Putamen (tissue), 1 donor: ENCODE data around the gene ZDBF2.
"Not testable (repeated sequence)": the region's sequence is repeated elsewhere in the genome, so short reads cannot be mapped to it uniquely, and the experiment has no call there.

ENCODE experiments used
- DNase-seq: peaks from one replicate; pipeline ENCODE4 v3.0.0-alpha.2; 2016; ENCODE audit warnings: low spot score

ZDBF2 gene

DNA sequence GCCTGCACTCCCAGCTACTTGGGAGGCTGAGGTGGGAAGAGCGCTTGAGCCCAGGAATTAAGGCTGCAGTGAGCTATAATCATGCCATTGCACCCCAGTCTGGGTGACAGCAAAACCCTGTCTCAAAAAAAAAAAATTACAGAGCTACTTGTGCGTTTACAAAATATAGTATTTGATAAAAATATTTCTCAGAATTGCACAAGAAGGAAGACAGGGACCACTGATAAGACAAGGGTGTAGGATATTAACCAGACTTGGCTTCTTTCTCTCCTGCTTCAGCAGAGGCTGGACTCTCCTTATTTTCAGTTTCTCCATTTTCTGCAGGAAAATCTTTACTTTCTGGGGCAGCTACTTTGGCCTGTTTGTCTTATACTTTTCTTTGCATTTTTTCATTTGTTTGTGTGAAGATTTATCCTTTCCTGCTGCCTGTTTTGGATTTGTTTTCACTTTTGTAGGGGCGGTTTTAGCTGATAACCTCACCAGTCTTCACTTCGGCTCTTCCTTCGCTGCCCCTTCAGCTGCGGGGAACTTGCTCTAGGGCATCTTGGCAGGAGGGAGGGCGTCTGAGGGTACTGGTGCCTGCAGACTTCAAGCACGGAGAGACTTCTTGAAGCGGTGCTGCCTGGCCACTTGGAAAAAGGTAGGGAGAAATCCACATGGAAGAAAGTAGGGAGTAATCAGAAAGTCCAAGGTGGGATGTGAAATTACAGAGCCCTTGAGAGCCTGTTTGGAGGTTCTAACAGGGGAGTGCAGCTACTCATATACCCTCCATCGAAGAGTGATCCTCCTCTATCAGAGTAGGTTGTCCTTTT is 14.9 kb upstream of the ZDBF2 start:
- DNase-seq, result no peak

DNA sequence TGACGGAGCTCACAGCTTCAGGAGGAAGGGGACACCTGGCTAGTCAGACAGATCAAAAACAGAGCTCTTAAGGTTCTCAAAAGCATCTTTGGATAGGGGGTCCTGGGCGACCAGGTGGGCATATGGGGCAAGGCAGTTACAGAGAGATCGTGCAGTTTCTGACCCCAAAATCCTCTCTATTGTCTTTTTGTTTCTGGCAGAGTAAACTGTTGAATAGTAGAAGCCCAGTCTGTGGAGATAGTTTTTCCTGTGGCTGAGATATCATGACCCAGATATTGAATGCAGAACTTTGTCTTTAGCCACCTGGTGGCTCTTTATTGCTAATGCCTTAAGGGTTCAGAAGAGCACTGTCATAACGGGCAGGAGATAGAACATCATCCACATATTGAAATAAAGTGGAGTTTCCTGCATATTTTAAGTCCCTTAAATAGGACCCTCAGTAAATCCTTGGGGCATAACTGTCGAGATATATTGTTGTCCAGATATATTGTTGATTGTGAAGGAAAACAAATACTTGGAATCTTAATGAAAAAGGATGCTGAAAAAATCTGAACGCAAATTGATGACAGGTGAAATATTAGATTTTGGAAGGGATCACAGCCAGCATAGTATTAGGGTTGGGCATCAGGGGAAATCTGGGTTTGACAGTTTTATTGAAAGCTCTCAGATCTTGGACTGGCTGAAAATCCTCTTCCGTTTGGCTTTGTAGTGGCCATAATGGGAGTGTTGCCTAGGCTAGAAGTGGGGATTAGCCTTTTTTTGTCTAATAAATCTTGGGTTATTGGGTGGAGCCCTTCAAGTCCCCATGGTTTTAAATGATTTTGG is 14.1 kb upstream of the ZDBF2 start:
- DNase-seq, result no peak

DNA sequence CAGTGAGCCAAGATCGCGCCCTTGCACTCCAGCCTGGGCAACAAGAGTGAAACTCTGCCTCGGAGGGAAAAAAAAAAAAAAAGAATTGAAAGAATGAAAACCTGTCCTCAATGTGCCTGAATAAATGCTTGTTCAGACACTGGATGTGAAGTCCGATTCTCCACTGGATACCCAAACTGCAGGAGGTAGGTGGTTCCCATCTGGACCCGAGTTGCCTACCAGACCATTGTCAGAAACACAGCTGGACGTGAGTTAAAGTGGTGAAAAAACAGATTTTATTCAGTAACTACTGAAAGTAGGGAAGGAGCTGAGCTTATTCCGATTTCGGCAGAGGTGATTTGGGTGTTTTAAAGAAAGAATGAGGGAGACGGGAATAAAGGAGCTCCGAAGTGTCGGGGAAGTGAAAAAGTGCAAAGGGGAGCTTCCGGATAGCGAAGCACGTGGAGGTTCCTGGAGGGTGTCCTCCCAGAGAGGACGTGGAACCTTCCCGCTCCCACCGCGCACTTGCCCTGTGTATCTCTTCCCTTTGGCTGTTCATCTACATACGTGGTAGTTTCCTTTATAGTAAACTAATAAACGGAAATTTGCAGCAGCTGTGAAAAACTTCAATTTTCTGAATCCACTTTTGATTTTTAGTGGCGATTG is 10.4 kb upstream of the ZDBF2 start:
- DNase-seq, result no peak

DNA sequence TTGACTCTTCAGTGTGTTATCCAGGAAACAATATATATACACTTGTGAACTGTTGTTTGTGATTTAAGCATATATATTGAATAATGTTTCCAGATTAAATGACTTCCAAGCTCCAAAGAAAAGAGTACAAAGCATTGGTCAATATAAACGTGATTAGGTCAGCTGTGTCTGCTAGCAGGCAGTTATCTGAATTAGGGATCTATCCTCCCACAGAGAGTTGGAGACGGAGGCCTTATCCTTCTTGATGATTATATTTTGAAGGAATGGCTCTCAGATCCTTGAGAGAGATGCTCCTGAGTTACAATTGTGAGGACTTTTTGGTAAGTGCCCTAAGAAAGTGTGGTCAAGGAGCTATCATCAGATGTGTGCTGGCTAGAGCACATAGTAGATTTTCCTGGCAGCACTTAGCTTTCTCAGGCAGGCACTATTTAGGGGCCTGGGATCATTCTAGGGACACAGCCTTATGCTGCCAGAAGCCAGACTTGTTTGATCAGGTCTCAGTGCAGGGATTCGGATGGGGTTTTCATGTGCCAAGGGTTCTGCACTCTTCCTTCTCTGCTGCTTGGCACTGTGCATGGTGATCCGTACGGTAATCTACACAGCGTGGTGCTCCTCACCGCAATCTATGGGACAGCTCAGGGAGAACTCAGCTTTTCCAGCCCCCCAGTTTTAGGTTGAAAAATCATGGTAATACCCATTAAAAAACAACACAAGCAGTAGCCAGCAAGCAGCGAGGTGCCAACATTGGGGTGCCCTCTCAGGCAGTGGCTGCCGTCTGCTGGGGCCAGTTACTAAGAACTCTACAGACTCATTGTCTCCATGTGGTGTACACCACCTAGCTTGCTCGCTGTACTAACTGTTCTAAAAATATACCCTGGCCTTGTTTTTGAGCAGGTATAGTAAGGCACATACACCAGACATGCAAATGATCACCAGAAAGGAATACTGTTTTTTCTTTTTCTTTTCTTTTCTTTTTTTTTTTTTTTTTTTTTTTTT is 8.0 kb upstream of the ZDBF2 start:
- no peak for DNase-seq

DNA sequence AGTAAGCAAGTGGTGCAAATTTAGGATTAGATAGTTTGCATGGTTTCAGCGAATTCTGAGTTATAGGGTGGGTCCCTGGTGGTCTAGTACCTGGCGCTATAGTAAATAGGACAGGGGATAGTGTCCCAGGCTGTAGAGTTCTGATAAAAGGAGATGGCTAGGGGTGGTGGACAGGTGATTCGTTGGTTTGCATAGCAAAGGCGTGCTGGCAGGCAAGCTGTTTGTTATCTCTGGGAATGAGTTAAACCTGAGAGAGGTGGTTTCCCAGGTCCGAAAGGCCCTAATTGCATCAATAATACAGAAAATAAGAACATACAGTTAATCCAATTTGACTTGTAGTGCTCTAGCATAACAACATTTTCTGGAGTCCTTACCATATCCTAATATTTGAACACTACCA is 6.9 kb upstream of the ZDBF2 start:
- no peak for DNase-seq

DNA sequence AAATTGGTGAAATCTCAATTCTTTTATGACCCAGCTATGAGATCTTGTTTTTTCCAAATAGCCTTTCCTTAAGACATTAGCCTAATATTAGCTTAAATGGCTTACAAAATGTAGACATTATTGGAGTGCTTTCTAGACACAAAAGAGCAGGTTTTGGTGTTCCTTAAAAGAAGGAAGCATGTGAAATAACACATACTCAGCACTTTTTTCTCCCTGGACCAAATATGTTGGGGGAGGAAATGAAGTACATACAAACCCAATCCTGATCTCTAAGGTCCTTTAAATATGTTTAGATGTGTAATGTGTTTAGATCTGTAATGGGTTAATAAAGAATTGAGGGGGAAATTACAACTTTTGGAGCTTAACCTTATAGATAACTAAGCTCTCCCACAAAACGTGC is 3.4 kb upstream of the ZDBF2 start:
- DNase-seq, result no peak

DNA sequence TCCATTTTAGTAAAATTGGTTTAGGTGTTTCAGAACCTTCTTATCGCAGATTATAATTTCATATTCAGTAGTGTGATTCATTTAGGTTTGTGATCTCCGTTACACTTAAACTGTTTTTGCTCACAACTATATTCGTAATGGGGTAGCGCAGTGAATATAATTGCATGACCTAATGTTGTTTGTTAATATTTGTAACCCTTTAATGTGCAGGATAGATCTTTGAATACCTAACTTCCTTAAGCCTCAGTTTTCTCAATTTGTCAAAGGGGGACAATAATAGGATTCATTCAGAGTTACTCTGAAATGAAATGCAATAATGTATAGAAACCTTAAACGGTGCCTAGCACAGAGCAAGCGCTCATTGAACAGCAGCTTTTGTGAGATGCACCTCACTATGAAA is 558 bp upstream of the ZDBF2 start:
- no peak for DNase-seq

DNA sequence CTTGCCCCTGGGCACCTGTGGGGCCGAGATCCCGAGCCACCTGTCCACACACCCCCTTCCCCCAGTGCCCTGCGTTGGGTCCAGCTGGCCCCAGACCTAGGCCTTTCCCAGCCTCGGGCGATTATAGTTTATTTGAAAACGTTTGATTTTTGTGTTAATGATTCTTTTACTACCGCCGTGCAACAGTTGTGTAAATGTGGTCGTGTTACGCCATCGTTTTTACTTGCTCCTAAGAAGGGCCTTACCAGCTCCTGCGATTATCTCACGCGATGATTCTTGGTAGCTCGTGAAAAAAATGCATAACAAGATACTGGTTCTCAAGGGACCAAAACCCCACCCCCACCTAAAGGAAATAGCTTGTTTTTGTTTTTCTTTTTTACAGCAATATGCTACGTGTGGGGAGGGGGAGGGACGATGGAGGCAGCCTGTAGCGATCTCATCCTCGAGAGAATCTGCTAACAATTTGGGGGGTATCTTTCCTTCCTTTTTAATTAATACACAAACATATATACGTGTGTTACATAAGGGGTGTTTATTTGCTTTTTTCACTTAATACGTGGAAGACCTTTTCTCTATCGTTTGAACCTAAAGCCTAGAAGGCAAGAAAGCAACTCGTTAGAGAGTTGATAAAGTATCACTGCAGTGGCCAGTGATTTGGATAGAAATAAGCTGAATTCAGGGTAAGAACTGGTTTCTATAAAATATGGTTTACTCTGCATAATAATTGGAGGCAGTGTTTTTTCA is 1.0 kb downstream of the ZDBF2 start:
- no peak for DNase-seq

DNA sequence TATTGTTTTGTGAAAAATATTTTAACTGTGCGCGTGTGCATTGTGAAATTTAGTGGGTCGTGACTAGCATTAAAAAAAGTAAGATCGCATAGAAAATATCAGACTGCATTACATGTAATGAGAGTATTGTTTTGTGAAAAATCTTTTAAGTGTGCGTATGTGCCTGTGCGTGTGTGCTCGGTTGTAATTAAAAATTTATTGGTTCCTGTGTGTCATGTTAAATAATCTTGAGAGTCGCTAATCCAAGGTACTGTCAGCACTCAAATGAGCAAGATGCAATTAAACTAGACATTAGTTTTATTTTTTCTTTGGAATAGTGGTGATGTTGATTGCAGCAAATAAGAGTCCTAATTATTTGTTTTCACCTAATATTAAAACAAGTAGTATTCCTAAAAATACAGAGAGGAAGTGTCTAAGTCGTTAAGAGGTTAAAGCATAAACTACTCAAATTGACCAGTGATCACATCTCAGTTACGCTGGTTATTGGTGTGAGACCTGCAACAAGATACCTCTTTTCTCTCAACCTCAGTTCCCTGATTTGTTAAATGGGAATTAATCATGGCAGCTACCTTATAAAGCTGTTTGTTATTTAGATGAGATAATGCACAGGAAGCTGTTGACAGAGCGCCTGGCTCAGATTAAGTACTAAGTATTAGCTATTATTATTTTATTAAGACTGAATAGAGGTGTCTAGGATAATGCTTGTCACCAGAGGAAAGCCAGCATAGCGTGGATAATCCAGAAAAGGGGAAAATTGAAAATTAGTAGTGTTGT is 1.9 kb downstream of the ZDBF2 start:
- DNase-seq, result no peak

DNA sequence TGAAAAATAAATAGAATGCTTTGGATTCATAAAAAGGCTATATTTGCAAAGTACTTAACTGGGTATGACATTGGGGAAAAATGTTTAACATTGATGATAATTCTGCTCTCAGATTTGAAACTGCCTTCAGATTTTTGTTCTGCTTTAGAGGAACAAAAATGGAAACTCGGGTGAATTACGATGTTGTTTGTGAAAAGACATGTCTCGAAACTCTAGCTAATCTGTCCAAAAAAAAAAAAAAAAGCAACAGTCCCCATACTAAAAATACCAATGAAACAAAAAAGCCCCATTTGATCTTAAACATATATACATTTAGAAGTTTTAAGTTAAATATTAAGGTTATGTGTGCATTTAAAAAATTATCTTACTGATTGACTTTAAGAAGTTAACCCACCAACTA is 3.0 kb downstream of the ZDBF2 start:
- no peak for DNase-seq

GRCh38 chr2:206282746-206283145 is 8.3 kb downstream of the ZDBF2 start:
- DNase-seq, result no peak

GRCh38 chr2:206287197-206287596 is 12.7 kb downstream of the ZDBF2 start:
- no peak for DNase-seq

DNA sequence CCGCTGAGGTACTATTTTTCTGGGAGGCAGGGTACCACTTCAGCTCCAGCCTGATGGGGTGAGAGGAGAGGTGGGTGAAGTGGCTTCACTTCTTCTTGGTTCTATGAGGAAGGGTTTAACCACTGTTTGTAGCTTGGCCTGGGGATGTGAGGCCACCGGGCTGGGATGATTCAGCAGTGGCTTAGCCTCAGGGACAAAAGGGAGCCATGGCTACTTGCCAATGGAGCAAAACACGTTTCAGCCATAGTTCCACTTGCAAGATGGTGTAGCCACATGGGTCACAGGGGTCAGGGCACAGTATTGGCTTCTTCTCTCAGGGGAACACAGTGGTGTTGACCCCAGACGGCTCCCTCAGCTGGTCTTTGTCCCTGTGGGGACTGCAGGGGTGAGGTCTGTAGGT is 14.9 kb downstream of the ZDBF2 start:
- no peak for DNase-seq

DNA sequence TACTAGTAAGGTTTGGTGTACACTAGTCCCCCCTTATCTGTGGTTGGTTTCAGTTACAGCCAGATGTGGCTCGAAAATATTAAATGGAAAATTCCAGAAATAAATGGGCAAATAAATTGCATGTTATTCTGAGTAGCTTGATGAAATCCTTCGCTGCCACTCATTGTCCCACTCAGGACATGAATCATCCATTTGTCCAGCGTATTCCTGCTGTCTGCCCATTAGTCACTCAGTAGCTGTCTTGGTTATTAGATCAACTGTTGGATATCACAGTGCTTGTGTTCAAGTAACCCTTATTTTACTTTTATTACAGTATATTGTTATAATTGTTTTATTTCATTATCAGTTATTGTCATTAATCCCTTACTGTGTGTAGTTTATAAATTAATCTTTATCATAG is 21.7 kb downstream of the ZDBF2 start:
- no peak for DNase-seq

GRCh38 chr2:206299608-206300007 is 25.1 kb downstream of the ZDBF2 start:
- not testable (repeated sequence) for DNase-seq

DNA sequence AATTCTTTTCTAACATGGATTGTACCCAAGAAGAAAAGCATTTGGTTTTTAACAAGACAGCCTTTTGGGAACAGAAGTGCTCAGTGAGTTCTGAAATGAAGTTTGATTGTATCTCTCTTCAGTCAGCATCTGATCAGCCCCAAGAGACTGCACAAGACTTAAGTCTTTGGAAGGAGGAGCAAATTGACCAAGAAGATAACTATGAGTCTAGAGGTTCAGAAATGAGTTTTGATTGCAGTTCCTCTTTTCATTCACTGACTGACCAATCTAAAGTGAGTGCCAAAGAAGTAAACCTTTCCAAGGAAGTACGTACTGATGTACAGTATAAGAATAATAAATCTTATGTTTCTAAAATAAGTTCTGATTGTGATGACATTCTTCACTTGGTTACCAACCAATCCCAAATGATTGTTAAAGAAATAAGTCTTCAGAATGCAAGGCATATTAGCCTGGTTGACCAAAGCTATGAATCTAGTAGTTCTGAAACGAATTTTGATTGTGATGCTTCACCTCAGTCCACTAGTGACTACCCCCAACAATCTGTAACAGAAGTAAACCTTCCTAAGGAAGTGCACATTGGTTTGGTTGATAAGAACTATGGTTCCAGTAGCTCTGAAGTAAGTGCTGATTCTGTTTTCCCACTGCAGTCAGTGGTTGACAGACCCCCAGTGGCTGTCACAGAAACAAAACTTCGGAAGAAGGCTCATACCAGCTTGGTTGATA is 31.2 kb downstream of the ZDBF2 start:
- DNase-seq, result no peak

GRCh38 chr2:206311026-206311425 is 36.6 kb downstream of the ZDBF2 start:
- DNase-seq, result no peak

DNA sequence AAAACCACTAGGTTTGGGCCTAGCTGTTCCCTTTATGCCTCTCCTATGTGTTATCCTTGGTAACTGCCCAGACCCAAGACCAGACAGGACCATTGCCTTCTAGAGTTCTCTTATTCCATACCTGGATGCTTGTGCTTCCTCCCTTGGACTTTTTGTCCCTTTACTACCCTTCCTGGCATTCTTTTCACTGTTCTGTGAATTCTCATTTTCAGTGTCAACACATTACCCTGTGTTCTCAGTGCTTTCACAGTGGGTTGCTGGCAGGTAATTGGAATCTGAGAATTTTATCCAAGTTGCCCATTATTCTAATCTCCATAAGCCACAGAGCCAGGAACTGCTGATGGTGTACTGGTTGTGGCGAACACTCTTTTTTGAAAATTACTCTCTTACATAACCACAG is 41.7 kb downstream of the ZDBF2 start:
- no peak for DNase-seq

DNA sequence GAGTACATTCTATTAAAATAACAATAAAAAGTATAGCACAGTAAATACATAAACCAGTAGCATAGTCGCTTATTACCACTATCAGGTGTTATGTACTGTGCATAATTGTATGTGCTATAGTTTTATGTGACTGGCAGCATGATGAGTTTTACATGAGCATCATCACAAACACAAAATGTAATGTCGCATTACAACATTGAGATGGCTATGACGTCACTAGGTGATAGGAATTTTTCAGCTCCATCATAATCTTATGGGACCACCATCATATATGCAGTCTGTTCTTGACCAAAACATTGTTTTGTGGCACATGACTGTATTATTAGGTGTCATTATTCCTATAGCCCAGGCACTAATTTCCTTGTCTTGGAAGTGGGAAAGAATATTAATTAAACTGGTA is 48.6 kb downstream of the ZDBF2 start:
- no peak for DNase-seq

DNA sequence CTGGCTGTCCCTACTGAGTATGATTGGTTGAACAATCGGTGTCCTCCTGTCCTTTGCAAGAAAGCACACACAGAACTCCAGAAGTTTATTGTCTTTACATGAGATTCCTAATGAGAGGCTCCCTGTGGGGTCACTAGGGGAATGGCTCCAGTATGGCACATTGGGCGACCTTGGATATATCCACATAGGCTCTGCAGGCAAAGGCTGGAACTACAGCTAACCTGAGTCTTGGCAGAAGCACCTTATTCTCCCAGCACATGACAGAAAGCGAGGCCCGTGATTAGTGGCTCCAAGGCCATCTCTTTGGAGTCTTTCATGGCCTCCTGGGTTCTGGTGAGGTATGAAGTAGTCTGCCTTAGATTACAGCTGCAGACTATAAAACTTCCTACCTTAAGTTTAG is 49.0 kb downstream of the ZDBF2 start:
- DNase-seq, result no peak
